HG03558 (cell line): ENCODE measurements around the gene ZC3H11A.
"Not testable (repeated sequence)": the region's sequence is repeated elsewhere in the genome, so short reads cannot be mapped to it uniquely, and the experiment has no call there.

Source experiments
- ATAC-seq: cut with Tn5 transposase; IDR thresholded peaks from one replicate; pipeline ENCODE4 v1.9.1; 2021; ENCODE audit warnings: moderate number of reproducible peaks; ENCODE audit not compliant: unreplicated experiment; ENCODE audit errors: extremely low read depth

The ZC3H11A gene

DNA sequence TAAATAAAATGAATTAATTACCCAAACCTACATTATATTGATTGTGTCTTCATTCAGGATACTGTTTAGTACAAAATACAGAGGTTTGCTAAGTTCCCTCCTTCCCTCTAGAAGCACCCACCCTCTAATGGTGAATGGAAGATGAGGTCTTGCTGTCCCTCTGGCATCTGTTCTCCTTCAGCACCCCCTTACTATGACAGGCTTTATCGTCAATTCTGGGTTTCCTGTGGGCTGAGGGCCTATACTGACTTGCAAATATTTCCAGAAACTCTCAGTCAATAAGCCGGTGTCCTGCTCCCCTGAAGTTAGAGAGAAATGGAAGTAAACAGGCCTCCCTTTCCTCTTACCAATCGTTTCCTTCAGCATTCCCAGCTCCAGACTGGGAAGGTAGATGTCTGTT is 17.3 kb upstream of the ZC3H11A start:
- ATAC-seq: no peak

DNA sequence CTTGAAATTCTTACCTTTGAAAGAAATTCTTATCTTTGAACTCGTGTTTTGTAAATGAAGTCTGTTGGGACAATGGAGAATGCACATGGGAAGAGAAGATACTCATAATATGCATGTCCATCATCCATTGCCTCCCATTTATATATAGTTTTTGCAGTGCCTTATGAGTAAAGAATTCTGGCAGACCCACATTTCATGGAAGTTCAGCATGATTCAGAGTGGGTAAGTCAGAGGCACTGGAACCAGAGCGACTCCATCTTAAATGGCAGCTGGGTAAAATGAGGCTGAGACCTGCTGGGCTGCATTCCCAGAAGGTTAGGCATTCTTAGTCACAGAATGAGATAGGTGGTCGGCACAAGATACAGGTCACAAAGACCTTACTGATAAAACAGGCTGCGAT is 16.6 kb upstream of the ZC3H11A start:
- ATAC-seq: no peak

DNA sequence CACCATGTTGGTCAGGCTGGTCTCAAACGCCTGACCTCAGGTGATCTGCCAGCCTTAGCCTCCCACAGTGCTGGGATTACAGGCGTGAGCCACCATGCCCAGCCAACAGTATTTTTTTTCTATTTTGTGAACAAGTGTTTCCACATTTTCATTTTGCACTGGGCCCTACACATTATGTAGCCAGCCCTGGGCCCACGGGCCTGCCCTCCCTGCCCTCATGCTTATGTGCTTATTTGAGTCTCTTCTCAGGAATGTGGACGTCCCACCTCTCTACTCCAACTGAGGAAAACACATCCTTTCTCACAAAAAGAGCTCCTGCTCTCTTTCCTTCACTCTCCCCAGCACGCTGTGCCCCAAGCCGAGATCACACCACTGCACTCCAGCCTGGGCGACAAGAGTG is 13.5 kb upstream of the ZC3H11A start:
- ATAC-seq: no peak

DNA sequence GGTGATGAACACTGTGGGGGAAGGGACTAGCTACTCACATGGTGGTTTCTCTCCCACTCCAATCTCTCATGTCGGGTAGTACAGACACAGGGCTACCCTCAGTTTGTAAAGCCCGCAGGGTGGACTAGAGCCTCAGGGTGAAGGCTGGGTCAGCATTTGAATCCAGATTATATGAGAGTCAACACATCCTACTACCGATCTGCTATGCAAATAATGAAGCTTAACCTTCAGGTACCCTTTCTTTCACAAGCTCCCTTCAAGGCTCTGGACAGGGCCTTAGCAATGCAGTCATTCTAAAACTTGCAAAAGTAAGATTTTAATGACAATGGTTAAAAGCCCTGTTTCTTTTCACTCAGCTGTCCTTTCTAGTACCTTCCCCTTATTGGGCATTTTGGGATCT is 5.5 kb upstream of the ZC3H11A start:
- no peak for ATAC-seq

DNA sequence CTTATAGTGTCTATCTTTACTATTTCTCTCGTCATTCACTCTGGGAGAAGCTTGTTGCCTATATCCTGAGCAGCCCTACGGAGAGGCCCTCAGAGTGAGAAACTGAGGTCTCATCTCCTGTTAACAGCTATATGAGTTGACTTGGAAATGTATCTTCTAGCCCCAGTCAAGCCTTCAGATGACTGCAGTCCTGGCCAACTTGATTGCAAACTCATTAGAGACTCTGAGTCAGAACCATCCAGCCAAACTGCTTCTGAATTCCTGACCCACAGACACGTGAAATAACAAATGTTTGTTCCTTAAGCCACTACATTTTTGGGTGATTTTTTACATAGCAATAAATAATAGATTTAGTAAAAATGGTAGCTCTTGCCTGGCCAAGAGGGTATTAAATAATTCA is 3.9 kb upstream of the ZC3H11A start:
- ATAC-seq: no peak

DNA sequence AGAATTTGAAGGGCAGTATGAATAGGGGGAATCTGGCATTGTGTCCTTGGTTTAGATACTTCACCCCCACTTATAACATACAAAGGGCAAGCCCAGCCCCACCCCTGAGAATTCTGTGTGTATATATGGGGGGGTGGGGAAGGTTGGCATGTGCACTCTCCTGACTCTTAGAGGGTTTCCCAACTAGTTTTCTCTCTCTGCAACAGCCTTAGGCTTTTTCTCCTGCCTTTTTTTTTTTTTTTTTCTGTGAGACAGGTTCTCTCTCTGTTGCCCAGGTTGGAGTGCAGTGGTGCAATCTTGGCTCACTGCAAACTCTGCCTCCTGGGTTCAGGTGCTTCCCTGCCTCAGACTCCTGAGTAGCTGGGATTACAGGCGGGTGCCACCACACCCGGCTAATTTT is 2.9 kb upstream of the ZC3H11A start:
- no peak for ATAC-seq

DNA sequence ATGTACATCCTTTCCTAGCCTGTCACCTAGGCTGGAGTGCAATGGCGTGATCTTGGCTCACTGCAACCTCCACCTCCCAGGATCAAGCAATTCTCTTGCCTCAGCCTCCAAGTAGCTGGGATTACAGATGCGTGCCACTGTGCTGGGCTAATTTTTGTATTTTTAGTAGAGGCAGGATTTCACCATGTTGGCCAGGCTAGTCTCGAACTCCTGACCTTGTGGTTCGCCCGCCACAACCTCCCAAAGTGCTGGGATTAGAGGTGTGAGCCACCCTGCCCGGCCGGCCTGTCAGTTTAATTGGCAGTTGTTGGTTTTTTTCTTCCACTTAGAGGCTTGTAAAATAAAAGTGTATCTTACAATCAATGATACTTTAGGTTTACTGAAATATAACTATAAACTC is 1.9 kb upstream of the ZC3H11A start:
- ATAC-seq: not testable (repeated sequence)

DNA sequence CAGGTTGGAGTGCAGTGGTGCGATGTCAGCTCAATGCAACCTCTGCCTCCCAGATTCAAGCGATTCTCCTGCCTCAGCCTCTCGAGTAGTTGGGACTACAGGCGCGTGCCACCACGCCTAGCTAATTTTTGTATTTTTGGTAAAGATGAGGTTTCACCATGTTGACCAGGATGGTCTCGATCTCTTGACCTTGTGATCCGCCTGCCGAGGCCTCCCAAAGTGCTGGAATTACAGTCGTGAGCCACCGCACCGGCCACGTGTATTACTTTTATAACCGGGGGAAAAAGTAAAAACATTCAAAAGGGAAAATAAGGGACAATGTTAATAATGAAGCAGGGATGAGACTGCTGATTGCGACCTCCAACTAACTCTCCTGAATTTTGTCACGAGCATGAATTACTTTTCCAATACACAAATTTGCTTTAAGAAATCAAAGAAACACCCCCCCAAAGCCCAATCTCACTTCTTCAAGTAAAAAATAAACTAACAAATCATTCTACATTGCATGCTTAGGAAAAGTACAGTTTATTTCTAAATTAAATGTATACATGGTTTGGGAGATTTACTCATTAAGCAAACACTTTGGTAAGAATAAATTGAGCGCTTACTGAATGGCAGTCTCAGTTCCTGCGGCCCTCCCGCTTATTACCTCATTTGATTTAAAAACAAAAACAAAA is 521 bp upstream of the ZC3H11A start:
- no peak for ATAC-seq

DNA sequence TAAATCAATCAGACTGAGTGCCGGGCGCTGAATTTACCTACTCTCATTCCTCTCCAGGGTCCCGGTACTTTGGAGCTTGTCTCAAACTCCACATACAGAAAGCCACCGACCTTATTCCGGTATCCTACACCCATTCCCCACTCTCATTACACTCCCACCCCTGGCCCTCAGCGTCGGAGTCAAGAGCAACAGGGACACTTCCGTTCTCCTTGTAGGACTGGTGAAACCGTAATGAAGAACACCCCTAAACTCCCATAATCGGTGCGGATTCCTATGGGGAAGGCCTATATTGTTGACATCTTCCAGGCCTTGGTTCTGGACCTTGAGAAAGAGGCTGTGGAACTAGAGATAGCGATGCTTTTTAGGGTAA is 798 bp downstream of the ZC3H11A start:
- ATAC-seq: no peak

DNA sequence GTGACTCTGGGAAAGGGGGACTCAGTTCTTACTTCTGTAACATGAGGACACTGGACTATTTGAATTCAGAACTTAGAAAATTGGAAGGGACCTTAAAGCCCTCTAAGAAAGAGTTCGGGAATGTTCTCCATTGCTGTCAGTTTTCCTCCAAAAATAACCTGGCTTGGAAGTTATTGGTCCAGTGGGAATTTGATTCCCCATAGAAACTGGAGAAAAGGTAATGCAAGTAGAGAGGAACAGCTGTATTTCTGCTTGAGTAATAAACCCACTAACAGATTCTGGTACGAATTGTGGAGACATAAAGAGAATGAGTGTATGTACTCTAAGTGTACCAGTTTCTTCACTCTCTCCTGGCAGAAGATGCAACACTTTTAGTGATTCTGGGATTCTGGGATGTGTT is 1.8 kb downstream of the ZC3H11A start:
- ATAC-seq: no peak

DNA sequence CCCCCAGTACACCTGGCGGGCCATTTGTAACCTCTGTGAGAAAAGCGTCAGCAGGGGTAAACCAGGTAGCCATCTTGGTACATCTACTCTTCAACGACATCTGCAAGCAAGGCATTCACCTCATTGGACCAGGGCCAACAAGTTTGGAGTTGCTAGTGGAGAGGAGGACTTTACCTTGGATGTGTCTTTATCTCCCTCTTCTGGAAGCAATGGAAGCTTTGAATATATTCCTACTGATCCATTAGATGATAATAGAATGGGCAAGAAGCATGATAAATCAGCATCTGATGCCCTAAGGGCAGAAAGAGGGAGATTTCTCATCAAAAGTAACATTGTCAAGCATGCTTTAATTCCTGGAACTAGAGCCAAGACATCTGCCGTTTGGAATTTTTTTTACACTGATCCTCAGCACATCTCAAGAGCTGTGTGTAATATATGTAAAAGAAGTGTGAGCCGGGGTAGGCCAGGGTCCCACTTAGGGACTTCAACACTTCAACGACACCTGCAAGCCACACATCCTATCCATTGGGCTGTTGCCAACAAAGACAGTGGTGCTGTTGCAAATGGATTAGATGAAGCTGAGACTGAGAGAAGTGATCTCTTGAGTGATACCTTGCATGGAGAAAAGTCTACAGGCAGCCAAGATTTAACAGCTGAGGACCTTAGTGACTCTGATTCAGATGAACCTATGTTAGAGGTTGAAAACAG is 2.7 kb downstream of the ZC3H11A start:
- no peak for ATAC-seq

DNA sequence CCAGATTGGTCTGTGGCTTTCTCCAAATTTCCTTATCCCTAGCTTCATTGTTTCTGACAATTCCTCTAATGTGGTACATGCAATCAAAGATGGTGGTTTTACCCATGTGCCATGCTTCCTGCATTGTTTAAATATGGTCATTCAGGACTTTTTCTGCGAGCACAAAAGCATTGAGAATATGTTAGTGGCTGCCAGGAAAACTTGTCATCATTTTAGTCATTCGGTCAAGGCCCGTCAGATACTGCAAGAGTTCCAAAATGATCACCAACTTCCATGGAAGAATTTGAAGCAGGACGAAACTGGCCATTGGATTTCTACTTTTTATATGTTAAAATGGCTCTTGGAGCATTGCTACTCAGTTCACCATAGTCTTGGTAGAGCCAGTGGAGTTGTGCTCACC is 3.7 kb downstream of the ZC3H11A start:
- ATAC-seq: no peak

DNA sequence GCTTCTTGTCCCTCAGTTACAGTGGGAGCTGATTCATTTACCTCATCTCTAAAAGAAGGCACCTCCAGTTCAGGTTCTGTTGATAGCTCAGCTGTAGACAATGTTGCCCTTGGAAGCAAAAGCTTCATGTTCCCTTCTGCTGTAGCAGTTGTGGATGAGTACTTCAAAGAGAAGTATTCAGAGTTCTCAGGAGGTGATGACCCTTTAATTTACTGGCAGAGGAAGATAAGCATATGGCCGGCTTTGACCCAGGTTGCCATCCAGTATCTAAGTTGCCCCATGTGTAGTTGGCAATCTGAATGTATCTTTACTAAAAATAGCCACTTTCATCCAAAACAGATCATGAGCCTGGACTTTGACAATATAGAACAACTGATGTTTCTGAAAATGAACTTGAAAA is 4.5 kb downstream of the ZC3H11A start:
- ATAC-seq: no peak

DNA sequence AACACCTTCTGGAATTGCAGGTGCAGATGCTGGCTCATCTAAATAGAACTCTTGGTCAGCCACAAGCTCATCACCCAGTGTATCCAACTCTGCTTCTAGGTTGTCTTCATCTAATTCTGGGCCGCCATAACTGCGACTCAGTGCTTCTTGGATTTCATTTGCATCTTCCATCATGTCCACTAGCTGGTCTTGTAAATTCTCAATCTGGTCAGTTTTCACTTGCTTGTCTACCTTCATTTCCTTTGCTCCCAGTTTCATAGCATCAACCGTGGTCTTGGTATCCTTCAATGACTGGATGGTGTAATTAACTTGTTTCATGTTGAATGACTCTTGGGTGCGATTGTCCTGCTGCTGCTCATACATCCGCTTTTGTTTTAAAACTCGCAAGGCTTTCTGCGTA is 10.3 kb downstream of the ZC3H11A start:
- no peak for ATAC-seq

DNA sequence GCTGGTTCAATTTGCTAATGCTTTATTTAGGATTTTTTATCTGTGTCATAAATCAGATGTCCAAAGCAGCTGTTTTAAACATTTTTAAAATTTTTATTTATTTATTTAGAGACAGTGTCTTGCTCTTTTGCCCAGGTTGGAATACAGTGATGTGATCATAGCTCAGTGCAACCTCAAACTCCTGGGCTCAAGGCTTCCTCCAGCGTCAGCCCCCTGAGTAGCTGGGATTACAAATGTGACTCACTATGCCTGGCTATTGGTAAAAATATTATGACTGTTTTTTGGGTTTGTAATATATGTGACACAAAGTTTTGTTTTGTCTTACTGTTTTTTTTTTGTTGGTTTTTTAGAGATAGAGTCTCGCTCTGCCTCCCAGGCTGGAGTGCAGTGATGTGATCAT is 11.8 kb downstream of the ZC3H11A start:
- ATAC-seq: no peak

DNA sequence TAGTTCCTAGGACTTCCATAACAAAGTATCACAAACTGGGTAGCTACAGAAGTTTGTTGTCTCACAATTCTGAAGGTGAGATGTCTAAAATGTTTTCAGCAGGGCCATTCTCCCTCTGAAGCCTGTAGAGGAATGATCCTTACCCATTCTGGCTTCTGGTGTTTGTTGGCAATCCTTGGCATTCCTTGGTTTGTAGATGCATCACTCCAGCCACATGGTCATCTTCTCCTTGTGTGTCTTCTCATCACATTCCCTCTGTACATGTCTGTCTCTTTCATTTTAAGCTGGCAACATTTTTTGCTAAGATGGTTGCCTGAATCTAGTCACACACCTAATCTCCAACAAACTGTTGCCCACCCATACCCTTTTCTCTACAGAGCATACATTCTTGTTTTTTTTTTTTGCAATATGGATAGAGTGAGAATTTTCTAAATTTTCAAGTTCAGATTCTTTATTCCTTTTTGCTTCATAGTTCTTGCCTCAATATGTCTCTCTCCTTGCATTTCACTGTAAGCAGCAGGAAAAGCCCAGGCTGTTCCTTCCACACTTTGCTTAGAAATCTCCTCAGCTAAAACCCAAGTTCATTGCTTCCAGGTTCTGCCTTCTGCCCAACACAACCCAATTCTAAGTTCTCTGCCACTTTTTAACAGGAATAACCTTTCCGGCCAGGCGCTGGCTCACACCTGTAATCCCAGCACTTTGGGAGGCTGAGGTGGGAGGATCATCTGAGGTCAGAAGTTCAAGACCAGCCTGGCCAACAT is 18.3 kb downstream of the ZC3H11A start:
- ATAC-seq: no peak

DNA sequence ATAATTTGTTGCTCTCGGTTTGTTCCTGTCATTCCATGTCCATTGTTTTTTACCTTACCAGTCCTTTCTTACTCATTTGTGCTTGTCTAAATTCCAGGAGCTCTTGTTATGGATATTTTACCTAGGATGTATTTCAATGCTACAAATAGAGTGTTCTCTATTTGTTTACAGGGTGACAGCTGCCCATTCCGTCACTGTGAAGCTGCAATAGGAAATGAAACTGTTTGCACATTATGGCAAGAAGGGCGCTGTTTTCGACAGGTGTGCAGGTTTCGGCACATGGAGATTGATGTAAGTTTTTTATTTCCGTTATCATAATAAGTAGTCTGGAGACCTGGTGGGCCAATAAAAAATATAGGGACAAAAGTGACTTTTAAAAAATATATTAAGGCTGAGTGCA is 23.0 kb downstream of the ZC3H11A start:
- no peak for ATAC-seq

DNA sequence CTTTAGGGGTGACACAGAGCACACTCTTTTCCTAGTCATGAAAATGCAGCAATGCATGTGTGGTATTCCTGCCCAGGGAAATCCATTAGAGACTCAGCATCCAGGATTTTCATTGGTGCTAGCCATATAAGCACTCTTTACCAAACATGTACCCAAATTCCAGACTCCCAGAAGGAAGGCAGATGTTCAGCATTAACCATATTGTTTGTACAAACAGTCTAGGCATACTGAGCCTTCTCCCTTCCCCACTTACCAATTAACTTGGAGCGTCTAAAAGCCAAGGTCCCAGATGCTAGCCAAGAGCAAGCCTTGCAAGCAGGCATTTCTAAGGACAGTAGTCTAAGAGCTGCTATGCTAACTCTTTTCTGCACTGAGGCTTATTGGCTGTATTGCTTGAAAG is 27.9 kb downstream of the ZC3H11A start:
- no peak for ATAC-seq

DNA sequence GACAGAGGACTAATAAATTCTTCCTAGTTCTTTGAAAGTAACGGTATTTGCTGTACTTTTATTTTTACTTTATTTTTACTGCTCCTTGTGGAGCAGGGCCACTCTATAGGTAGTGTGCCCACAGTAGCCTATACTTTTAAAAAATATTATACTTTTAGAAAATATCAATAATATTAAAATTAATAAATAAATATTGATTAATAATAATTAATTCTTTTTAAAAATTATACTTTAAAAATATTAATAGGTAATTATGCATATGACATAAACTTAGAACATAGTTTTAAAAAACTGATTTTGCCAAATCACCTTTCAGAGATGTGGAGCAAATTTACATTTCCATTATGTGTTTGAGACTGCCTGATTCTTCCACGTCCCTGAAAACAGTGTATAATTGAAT is 30.8 kb downstream of the ZC3H11A start:
- ATAC-seq: no peak

DNA sequence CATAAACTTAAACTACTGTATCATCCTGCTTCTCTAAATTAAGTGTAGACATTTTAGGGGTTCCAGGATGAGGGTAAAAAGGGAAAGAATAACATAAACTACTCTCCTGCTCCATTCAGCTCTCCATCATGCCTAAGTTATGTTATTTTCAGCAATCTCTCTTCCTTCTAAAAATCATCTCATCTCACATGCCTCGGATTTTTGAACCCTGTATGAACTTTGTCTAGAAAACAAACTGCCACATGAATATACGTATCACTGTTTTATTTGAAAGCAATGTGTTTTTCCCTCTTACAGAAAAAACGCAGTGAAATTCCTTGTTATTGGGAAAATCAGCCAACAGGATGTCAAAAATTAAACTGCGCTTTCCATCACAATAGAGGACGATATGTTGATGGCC is 32.6 kb downstream of the ZC3H11A start:
- ATAC-seq: no peak

DNA sequence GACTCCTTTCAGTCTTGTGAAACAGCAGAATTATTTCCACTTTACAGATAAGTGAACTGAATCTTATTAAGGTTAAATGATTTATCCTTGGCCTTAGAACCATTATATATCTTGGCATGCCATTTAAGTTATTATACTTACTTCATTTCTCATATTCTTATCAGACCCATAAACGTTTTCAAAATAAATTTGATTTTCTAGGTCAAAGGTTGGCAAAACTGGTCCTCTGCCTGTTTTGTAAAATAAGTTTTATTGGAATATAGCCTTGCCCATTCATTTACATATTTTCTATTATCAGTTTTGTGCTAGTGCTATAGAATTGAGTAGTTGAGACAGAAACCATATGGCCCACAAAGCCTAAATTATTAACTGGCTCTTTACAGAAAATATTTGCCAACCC is 33.1 kb downstream of the ZC3H11A start:
- no peak for ATAC-seq

DNA sequence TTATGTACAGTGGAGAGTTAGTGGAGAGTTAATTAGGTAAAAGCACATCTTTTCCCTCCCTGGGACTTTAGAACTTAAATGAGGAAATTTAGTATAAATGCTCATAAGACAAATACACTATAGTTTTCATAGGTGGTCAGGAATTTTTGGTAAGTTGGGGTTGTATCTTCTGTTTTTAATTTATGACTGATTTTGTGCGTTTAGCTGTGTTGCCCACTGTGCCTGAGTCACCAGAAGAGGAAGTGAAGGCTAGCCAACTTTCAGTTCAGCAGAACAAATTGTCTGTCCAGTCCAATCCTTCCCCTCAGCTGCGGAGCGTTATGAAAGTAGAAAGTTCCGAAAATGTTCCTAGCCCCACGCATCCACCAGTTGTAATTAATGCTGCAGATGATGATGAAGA is 33.8 kb downstream of the ZC3H11A start:
- not testable (repeated sequence) for ATAC-seq
